C4-2B (cell line): ENCODE measurements around the gene RAB6B.

Source experiments
- H3K27ac ChIP-seq: fragments of 450-650 bp; 2 replicates; pipeline ENCODE4 v1.5.1; 2017
- CTCF ChIP-seq: fragments of 450-650 bp; conservative IDR thresholded peaks from 2 replicates; pipeline ENCODE4 v1.5.1; 2017; ENCODE audit warnings: mild to moderate bottlenecking
- ZFX ChIP-seq: fragments of 450-650 bp; IDR thresholded peaks from 2 replicates; pipeline ENCODE4 v1.6.1; 2017

Gene RAB6B

GRCh38 chr3:133899311-133899710 lies 3.6 kb upstream of the RAB6B start:
- TF ChIP-seq CTCF = no peak
- TF ChIP-seq ZFX = no peak
- no peak overlapping the region for H3K27ac ChIP-seq

- TF ChIP-seq CTCF (no peak), ZFX (no peak)
- H3K27ac ChIP-seq = no peak overlapping the region
Observed at GRCh38 chr3:133897547-133897946, 1.9 kb upstream of the RAB6B start.

- TF ChIP-seq ZFX (no peak), CTCF (no peak)
- H3K27ac ChIP-seq = peak overlapping the region; percentile 53
Observed at GRCh38 chr3:133896002-133896761, 500 bp upstream of the RAB6B start.

- no peak for TF ChIP-seq ZFX
Observed at GRCh38 chr3:133894353-133895207, 1.1 kb downstream of the RAB6B start.

GRCh38 chr3:133893683-133894352 lies 1.9 kb downstream of the RAB6B start:
- no peak for TF ChIP-seq CTCF
- no peak for TF ChIP-seq ZFX

More at GRCh38 chr3:133894353-133895207, 1.1 kb downstream of the RAB6B start:
- H3K27ac ChIP-seq = peak overlapping the region; percentile 53

GRCh38 chr3:133892541-133893231 lies 3.0 kb downstream of the RAB6B start:
- TF ChIP-seq ZFX = no peak
- no peak for TF ChIP-seq CTCF
- no peak overlapping the region for H3K27ac ChIP-seq

More at GRCh38 chr3:133893683-133894352, 1.9 kb downstream of the RAB6B start:
- no peak overlapping the region; the same call in 1 of the 2 replicates for H3K27ac ChIP-seq

GRCh38 chr3:133891662-133892378 lies 3.9 kb downstream of the RAB6B start:
- no peak for TF ChIP-seq CTCF
- no peak for TF ChIP-seq ZFX
- H3K27ac ChIP-seq = no peak overlapping the region
